GM06990 (cell line): Measurements from ENCODE around the gene VPS25.

Experiments used
- DNase-seq: peaks from one replicate; pipeline ENCODE4 v3.0.0-alpha.2; 2011; ENCODE audit not compliant: insufficient read length; ENCODE audit errors: extremely low read depth
- H3K27me3 ChIP-seq: replicated peaks from 2 replicates; pipeline ENCODE4 v1.6.0; 2011; ENCODE audit warnings: low read length; ENCODE audit not compliant: control insufficient read depth, insufficient read depth
- H3K36me3 ChIP-seq: 2 replicates; pipeline ENCODE4 v1.5.1; 2011; ENCODE audit warnings: low read length; ENCODE audit not compliant: control insufficient read depth, insufficient read depth
- H3K4me3 ChIP-seq: replicated peaks from 2 replicates; pipeline ENCODE4 v1.5.1; 2011; ENCODE audit warnings: low read depth, mild to moderate bottlenecking, control low read depth, low read length
- TF ChIP-seq, protein P1 (sequence below): IDR thresholded peaks from 2 replicates; pipeline ENCODE4 v1.5.1; 2011; ENCODE audit warnings: low read length, control low read depth, mild to moderate bottlenecking, inconsistent platforms; ENCODE audit not compliant: insufficient read depth, poor library complexity, severe bottlenecking

Gene VPS25

DNA sequence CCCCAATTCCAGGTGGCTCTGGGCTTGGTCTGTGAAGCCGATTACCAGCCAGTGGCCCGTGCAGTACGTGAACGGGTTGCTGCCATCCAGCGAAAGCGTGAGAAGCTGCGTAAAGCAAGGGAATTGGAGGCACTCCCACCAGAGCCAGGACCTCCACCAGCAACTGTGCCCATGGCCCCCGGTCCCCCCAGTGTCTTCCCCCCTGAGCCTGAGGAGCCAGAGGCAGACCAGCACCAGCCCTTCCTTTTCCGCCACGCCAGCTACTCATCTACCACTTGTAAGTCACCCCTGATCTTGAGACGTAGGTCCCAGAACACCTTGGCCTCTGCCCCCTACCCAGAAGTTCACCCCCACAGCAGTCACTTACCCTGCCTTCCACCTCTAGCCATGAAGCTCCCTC, 14.0 kb downstream of the VPS25 start:
- no peaks in the 10 kb centered on the region for H3K36me3 ChIP-seq
- TF ChIP-seq, protein P1, sequence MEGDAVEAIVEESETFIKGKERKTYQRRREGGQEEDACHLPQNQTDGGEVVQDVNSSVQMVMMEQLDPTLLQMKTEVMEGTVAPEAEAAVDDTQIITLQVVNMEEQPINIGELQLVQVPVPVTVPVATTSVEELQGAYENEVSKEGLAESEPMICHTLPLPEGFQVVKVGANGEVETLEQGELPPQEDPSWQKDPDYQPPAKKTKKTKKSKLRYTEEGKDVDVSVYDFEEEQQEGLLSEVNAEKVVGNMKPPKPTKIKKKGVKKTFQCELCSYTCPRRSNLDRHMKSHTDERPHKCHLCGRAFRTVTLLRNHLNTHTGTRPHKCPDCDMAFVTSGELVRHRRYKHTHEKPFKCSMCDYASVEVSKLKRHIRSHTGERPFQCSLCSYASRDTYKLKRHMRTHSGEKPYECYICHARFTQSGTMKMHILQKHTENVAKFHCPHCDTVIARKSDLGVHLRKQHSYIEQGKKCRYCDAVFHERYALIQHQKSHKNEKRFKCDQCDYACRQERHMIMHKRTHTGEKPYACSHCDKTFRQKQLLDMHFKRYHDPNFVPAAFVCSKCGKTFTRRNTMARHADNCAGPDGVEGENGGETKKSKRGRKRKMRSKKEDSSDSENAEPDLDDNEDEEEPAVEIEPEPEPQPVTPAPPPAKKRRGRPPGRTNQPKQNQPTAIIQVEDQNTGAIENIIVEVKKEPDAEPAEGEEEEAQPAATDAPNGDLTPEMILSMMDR = no peak
- H3K27me3 ChIP-seq = peaks cover 7% of the 10 kb centered on the region
- no peak overlapping the region for H3K4me3 ChIP-seq
- DNase-seq = no peak

DNA sequence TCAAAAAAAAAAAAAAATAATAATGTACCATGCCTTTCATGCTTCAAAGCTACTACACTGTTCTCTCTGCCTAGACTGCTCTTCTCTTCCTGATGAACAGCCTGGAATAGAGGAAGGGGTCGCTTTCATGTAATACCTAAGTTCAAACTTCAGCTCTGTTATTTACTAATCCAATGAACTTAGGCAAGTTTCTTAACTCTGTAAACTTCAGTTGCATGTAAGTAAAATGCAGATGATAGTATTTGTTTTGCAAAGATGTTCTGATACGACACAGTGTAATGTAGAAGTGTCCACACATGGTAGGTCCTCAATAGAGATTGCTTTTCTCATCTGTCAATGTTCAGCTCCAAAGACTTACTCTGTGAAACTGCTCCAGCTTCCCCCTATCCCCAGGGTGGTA, 18.7 kb downstream of the VPS25 start:
- no peak overlapping the region for H3K4me3 ChIP-seq
- no peaks in the 10 kb centered on the region; the same call in none of the 2 replicates for H3K36me3 ChIP-seq
- H3K27me3 ChIP-seq = no peaks in the 10 kb centered on the region; the same call in 1 of the 2 replicates
- TF ChIP-seq, protein P1 = no peak
- no peak for DNase-seq

DNA sequence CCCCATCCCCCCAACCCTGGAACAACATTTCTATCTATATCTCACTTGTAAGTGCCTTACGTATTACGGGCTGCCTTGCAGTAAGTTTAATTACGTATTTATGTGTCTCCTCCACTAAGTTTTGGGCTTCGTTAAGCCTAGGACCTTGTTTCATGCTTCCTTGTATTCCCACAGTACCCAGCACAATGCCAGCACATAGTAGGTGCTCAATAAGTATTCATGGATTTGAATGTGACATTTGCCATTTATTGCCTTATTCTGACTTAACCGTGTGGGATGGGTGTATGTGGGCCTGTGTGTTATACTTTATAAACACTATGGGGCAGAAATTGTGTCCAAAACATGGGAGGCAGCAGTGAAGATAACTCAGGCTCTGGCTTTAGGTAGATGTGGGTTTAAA, 19.3 kb downstream of the VPS25 start:
- Histone ChIP-seq H3K4me3 (no peak overlapping the region), H3K27me3 (no peaks in the 10 kb centered on the region; the same call in 1 of the 2 replicates), H3K36me3 (no peaks in the 10 kb centered on the region; the same call in none of the 2 replicates)
- TF ChIP-seq, protein P1 = no peak
- DNase-seq = no peak

DNA sequence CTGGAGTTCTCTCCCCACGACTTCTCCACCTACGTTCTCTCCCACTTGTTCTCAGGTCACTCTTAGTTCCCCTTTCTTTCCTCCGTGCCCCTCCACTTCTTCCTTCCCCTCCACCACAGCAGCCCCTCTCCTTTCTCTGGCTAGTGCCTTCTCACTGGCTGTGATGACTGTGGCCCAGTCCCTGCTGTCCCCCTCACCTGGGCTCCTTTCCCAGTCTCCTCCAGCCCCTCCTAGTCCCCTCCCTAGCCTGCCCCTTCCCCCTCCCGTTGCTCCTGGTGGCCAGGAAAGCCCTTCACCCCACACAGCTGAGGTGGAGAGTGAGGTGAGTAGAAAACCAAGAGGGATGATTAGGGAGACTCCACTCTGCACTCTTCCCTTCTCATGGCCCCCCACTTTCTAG, 21.8 kb downstream of the VPS25 start:
- DNase-seq = no peak
- TF ChIP-seq, protein P1 = no peak
- no peaks in the 10 kb centered on the region; the same call in none of the 2 replicates for H3K36me3 ChIP-seq
- H3K4me3 ChIP-seq = no peak overlapping the region
- H3K27me3 ChIP-seq = no peaks in the 10 kb centered on the region

DNA sequence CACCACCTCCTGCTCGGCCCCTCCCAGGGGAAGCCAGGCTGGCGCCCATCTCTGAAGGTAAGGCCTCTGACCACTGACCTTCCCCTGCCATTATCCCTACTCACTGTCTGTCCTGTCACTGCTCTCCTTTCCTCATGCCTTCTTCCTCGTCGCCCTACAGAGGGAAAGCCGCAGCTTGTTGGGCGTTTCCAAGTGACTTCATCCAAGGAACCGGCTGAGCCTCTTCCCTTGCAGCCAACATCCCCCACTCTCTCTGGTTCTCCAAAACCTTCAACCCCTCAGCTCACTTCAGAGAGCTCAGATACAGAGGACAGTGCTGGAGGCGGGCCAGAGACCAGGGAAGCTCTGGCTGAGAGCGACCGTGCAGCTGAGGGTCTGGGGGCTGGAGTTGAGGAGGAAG, 22.2 kb downstream of the VPS25 start:
- TF ChIP-seq, protein P1 = no peak
- DNase-seq = no peak
- H3K27me3 ChIP-seq = no peaks in the 10 kb centered on the region
- no peak overlapping the region for H3K4me3 ChIP-seq
- H3K36me3 ChIP-seq = no peaks in the 10 kb centered on the region; the same call in none of the 2 replicates

DNA sequence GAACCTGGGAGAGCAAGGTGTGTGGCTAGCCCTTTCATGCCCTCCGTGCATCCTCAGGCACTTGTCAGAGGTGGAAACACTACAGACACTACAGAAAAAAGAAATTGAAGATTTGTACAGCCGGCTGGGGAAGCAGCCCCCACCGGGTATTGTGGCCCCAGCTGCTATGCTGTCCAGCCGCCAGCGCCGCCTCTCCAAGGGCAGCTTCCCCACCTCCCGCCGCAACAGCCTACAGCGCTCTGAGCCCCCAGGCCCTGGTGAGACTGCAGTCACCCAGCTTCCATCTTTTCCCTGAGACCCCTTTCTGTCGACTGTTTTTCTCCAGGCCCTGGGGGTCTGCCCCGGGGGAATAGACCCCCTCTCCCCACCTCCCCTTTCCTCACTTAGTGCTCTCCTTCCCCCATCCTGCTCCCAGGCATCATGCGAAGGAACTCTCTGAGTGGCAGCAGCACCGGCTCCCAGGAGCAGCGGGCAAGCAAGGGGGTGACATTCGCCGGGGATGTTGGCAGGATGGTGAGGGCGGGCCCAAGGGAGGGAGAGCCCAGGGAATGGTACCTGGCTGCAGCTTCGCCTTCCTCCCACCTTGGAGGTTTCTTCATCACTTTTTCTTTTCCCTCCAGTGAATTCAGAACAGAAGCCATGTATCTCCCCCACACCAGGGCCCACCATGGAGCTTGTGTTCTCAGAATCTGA, 23.0 kb downstream of the VPS25 start:
- no peaks in the 10 kb centered on the region for H3K27me3 ChIP-seq
- DNase-seq = no peak
- TF ChIP-seq, protein P1 = no peak
- no peaks in the 10 kb centered on the region; the same call in none of the 2 replicates for H3K36me3 ChIP-seq
- H3K4me3 ChIP-seq = no peak overlapping the region
